H1 (cell line): ENCODE data around the gene KDM6A.
"Not testable (repeated sequence)": the region's sequence is repeated elsewhere in the genome, so short reads cannot be mapped to it uniquely, and the experiment has no call there.

Source experiments
- ATF2 ChIP-seq: IDR thresholded peaks from 2 replicates; pipeline ENCODE4 v1.6.1; 2012; ENCODE audit warnings: low read length, inconsistent platforms
- CHD2 ChIP-seq: IDR thresholded peaks from 2 replicates; pipeline ENCODE4 v1.6.1; 2012; ENCODE audit warnings: low read length, improper control_type of control experiment
- EZH2 ChIP-seq: fragments of 200-600 bp; sonication (generic); IDR thresholded peaks from 2 replicates; pipeline ENCODE4 v1.7.1; 2012; ENCODE audit warnings: low read depth, mild to moderate bottlenecking, moderate library complexity, low read length, inconsistent platforms; ENCODE audit not compliant: severe bottlenecking
- GABPA ChIP-seq: IDR thresholded peaks from 2 replicates; pipeline ENCODE4 v1.6.1; 2011; ENCODE audit warnings: mild to moderate bottlenecking, low read length, moderate library complexity, borderline replicate concordance; ENCODE audit not compliant: insufficient read depth
- JUN ChIP-seq: IDR thresholded peaks from 2 replicates; pipeline ENCODE4 v1.6.1; 2011; ENCODE audit warnings: low read depth, mild to moderate bottlenecking, improper control_type of control experiment, low read length
- JUND ChIP-seq: IDR thresholded peaks from 2 replicates; pipeline ENCODE4 v1.6.1; 2011; ENCODE audit warnings: mild to moderate bottlenecking, improper control_type of control experiment, low read length
- MAFK ChIP-seq: IDR thresholded peaks from 2 replicates; pipeline ENCODE4 v1.6.1; 2012; ENCODE audit warnings: low read depth, mild to moderate bottlenecking, improper control_type of control experiment, low read length
- POLR2A ChIP-seq, 2 experiments: IDR thresholded peaks; 1 replicate in 1 of 2; 2 replicates in 1 of 2; pipeline ENCODE4 v1.6.1; 2011; ENCODE audit warnings: low read depth in 2 of 2, low read length in 2 of 2, mild to moderate bottlenecking in 2 of 2; ENCODE audit errors: control extremely low read depth in 1 of 2
- RAD21 ChIP-seq, 2 experiments: IDR thresholded peaks in 1 of 2; conservative IDR thresholded peaks in 1 of 2; 2 replicates each; pipeline ENCODE4 v1.6.1; 2011; ENCODE audit warnings: low read depth in 2 of 2, low read length in 2 of 2, improper control_type of control experiment in 1 of 2, inconsistent platforms in 1 of 2, mild to moderate bottlenecking in 1 of 2, moderate library complexity in 1 of 2
- SP1 ChIP-seq: IDR thresholded peaks from 2 replicates; pipeline ENCODE4 v1.6.1; 2011; ENCODE audit warnings: low read depth, low read length
- SUZ12 ChIP-seq: fragments of 200-600 bp; sonication (generic); IDR thresholded peaks from 2 replicates; pipeline ENCODE4 v1.6.1; 2012; ENCODE audit warnings: mild to moderate bottlenecking, inconsistent platforms, low read length, moderate library complexity, mixed read lengths
- TBP ChIP-seq: IDR thresholded peaks from 2 replicates; pipeline ENCODE4 v1.6.1; 2011; ENCODE audit warnings: low read depth, low read length, improper control_type of control experiment
- TF ChIP-seq, protein P1 (sequence below), 3 experiments: IDR thresholded peaks; 1 replicate in 2 of 3; 2 replicates in 1 of 3; pipeline versions ENCODE4 v1.5.1 to v1.6.1; 2011; ENCODE audit warnings: low read length in 3 of 3, mild to moderate bottlenecking in 3 of 3, inconsistent platforms in 2 of 3, low read depth in 1 of 3, moderate library complexity in 1 of 3; ENCODE audit not compliant: insufficient read depth in 1 of 3; ENCODE audit errors: control extremely low read depth in 1 of 3
- TF ChIP-seq, protein P2 (sequence below): IDR thresholded peaks from 2 replicates; pipeline ENCODE4 v1.6.1; 2012; ENCODE audit warnings: inconsistent platforms

DNA sequence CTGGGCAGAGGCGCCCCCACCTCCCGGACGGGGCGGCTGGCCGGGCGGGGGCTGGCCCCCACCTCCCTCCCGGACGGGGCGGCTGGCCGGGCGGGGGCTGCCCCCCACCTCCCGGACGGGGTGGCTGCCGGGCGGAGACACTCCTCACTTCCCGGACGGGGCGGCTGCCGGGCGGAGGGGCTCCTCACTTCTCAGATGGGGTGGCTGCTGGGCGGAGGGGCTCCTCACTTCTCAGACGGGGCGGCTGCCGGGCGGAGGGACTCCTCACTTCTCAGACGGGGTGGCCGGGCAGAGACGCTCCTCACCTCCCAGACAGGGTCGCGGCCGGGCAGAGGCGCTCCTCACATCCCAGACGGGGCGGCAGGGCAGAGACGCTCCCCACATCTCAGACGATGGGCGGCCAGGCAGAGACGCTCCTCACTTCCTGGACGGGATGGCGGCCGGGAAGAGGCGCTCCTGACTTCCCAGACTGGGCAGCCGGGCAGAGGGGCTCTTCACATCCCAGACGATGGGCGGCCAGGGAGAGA is 38.1 kb downstream of the KDM6A start:
- not testable (repeated sequence) for TF ChIP-seq EZH2; ATF2; JUN; SUZ12; TBP; CHD2; MAFK; JUND; POLR2A (IDR thresholded peaks at IDR 0.05; ENCODE audit: control extremely low read depth in 1 of 2, low read depth in 2 of 2, low read length in 2 of 2); GABPA; RAD21 (IDR thresholded peaks at IDR 0.05 in 1 of 2, conservative IDR thresholded peaks at IDR 0.05 in 1 of 2; ENCODE audit: low read depth in 2 of 2, low read length in 2 of 2); SP1
- TF ChIP-seq, protein P1, sequence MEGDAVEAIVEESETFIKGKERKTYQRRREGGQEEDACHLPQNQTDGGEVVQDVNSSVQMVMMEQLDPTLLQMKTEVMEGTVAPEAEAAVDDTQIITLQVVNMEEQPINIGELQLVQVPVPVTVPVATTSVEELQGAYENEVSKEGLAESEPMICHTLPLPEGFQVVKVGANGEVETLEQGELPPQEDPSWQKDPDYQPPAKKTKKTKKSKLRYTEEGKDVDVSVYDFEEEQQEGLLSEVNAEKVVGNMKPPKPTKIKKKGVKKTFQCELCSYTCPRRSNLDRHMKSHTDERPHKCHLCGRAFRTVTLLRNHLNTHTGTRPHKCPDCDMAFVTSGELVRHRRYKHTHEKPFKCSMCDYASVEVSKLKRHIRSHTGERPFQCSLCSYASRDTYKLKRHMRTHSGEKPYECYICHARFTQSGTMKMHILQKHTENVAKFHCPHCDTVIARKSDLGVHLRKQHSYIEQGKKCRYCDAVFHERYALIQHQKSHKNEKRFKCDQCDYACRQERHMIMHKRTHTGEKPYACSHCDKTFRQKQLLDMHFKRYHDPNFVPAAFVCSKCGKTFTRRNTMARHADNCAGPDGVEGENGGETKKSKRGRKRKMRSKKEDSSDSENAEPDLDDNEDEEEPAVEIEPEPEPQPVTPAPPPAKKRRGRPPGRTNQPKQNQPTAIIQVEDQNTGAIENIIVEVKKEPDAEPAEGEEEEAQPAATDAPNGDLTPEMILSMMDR (IDR thresholded peaks at IDR 0.05; ENCODE audit: control extremely low read depth in 1 of 3, insufficient read depth in 1 of 3, low read depth in 1 of 3, low read length in 3 of 3), result not testable (repeated sequence)
- TF ChIP-seq, protein P2, sequence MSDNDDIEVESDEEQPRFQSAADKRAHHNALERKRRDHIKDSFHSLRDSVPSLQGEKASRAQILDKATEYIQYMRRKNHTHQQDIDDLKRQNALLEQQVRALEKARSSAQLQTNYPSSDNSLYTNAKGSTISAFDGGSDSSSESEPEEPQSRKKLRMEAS, result not testable (repeated sequence)
